ENCODE data around the gene AGTPBP1.

- TF ChIP-seq CTCF (conservative IDR thresholded peaks at IDR 0.05; ENCODE audit: low read depth in 2 of 2), result peak; percentile 54 to 80
- TF ChIP-seq REST (IDR thresholded peaks at IDR 0.05; ENCODE audit: unreplicated experiment), result no peak
- no peak for TF ChIP-seq POLR2AphosphoS5 (IDR thresholded peaks at IDR 0.05; ENCODE audit: low read depth)
- TF ChIP-seq EZH2phosphoT487 (IDR thresholded peaks at IDR 0.05; ENCODE audit: unreplicated experiment), result no peak
- no peak for TF ChIP-seq EZH2 (IDR thresholded peaks at IDR 0.05; ENCODE audit: low read depth, unreplicated experiment)
- no peak for TF ChIP-seq CREB1 (CRISPR knock-in tag; IDR thresholded peaks at IDR 0.05; ENCODE audit: low read depth)
These were observed 233.1 kb downstream of the AGTPBP1 start for GRCh38 chr9:85508616-85509015.
